Measurements from ENCODE around the gene IL18R1. TPM values are rescaled to one million over a fixed set of nuclear protein-coding genes. Genes with fewer than 3 reads are reported as not detected.

Gene IL18R1
- total and polyA plus RNA-seq, 9 of the 15 experiments (the other 6 are each of a cell fraction or from before 2014, with no cell fraction given), result 0.55 to 10.0 (median 2.5) TPM

DNA sequence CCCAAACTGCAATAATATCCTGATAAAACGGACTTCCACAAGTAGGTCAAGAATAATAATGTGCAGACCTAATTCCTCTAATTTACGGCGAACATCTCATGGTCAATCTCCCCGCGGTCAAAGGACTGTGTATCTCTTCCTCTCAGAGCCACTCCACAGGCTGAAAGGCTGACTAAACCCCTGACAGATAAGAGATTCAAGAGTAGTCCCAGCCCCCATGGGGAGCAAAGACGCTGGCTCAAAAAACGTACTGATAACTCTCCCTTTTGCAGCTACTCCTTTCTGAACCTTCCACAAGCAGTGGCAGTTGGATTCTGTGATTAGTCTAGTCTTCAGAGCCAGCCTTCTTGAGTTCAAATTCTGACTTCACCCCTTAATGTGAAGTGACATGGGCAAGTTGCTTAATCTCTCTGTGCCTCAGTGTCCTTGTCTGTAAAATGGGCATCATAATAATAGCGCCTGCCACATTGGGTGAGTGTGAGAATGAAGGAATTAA, 19.7 kb upstream of the IL18R1 start (continued):
- 0 out of 2 replicates have a peak, but pooled peaks have one; percentile 34 for TF ChIP-seq CBFB (CRISPR knock-in tag; IDR thresholded peaks at IDR 0.05)
- TF ChIP-seq MBD2 (IDR thresholded peaks at IDR 0.05; ENCODE audit: borderline replicate concordance, low read depth), result peak; percentile 73; the same call in 1 of the 2 replicates
- no peak for TF ChIP-seq MXI1 (IDR thresholded peaks at IDR 0.05; ENCODE audit: low read depth, low read length)
- TF ChIP-seq, protein P1, sequence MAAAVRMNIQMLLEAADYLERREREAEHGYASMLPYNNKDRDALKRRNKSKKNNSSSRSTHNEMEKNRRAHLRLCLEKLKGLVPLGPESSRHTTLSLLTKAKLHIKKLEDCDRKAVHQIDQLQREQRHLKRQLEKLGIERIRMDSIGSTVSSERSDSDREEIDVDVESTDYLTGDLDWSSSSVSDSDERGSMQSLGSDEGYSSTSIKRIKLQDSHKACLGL (CRISPR knock-in tag; IDR thresholded peaks at IDR 0.05; ENCODE audit: borderline replicate concordance, poor library complexity, severe bottlenecking), result no peak
- TF ChIP-seq, protein P2, sequence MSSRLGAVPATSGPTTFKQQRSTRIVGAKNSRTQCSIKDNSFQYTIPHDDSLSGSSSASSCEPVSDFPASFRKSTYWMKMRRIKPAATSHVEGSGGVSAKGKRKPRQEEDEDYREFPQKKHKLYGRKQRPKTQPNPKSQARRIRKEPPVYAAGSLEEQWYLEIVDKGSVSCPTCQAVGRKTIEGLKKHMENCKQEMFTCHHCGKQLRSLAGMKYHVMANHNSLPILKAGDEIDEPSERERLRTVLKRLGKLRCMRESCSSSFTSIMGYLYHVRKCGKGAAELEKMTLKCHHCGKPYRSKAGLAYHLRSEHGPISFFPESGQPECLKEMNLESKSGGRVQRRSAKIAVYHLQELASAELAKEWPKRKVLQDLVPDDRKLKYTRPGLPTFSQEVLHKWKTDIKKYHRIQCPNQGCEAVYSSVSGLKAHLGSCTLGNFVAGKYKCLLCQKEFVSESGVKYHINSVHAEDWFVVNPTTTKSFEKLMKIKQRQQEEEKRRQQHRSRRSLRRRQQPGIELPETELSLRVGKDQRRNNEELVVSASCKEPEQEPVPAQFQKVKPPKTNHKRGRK (tag; IDR thresholded peaks at IDR 0.05), result no peak
- no peak for TF ChIP-seq RBFOX2 (IDR thresholded peaks at IDR 0.05; ENCODE audit: low read depth, low read length)
- TF ChIP-seq HNRNPL (IDR thresholded peaks at IDR 0.05; ENCODE audit: low read depth, low read length), result no peak
- no peak for TF ChIP-seq ZNF507 (tag; conservative IDR thresholded peaks at IDR 0.05)
- no peak for TF ChIP-seq GABPB2 (CRISPR knock-in tag; conservative IDR thresholded peaks at IDR 0.05)
- peak; percentile 27 to 31; a peak in 2 of 4 replicates for TF ChIP-seq RAD21 (CRISPR knock-in tag; conservative IDR thresholded peaks at IDR 0.05 in 1 of 2, IDR thresholded peaks at IDR 0.05 in 1 of 2)
- no peak for TF ChIP-seq YBX1 (IDR thresholded peaks at IDR 0.05)
- peak; percentile 93 for TF ChIP-seq CC2D1A (IDR thresholded peaks at IDR 0.05)
- TF ChIP-seq GABPA (tag; conservative IDR thresholded peaks at IDR 0.05; ENCODE audit: low read depth), result no peak
- TF ChIP-seq DIDO1 (tag; IDR thresholded peaks at IDR 0.05; ENCODE audit: low read depth), result no peak
- peak; percentile 97 for TF ChIP-seq NCOR1 (IDR thresholded peaks at IDR 0.05)
- TF ChIP-seq, protein P3, sequence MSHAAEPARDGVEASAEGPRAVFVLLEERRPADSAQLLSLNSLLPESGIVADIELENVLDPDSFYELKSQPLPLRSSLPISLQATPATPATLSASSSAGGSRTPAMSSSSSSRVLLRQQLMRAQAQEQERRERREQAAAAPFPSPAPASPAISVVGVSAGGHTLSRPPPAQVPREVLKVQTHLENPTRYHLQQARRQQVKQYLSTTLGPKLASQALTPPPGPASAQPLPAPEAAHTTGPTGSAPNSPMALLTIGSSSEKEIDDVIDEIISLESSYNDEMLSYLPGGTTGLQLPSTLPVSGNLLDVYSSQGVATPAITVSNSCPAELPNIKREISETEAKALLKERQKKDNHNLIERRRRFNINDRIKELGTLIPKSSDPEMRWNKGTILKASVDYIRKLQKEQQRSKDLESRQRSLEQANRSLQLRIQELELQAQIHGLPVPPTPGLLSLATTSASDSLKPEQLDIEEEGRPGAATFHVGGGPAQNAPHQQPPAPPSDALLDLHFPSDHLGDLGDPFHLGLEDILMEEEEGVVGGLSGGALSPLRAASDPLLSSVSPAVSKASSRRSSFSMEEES (CRISPR knock-in tag; IDR thresholded peaks at IDR 0.05), result no peak
- TF ChIP-seq, protein P4, sequence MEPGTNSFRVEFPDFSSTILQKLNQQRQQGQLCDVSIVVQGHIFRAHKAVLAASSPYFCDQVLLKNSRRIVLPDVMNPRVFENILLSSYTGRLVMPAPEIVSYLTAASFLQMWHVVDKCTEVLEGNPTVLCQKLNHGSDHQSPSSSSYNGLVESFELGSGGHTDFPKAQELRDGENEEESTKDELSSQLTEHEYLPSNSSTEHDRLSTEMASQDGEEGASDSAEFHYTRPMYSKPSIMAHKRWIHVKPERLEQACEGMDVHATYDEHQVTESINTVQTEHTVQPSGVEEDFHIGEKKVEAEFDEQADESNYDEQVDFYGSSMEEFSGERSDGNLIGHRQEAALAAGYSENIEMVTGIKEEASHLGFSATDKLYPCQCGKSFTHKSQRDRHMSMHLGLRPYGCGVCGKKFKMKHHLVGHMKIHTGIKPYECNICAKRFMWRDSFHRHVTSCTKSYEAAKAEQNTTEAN (CRISPR knock-in tag; IDR thresholded peaks at IDR 0.05), result no peak
- TF ChIP-seq NFE2 (IDR thresholded peaks at IDR 0.05; ENCODE audit: low read depth), result peak; percentile 51
- TF ChIP-seq MTA3 (IDR thresholded peaks at IDR 0.05; ENCODE audit: borderline replicate concordance), result peak; percentile 85
- no peak for TF ChIP-seq RBM14 (IDR thresholded peaks at IDR 0.05; ENCODE audit: borderline replicate concordance, insufficient read depth, low read depth, low read length)
- no peak for TF ChIP-seq ASH1L (IDR thresholded peaks at IDR 0.05; ENCODE audit: borderline replicate concordance, low read depth, partially characterized antibody)
- TF ChIP-seq GATAD2A (IDR thresholded peaks at IDR 0.05), result 0 out of 2 replicates have a peak, but pooled peaks have one; percentile 74
- TF ChIP-seq, protein P5, sequence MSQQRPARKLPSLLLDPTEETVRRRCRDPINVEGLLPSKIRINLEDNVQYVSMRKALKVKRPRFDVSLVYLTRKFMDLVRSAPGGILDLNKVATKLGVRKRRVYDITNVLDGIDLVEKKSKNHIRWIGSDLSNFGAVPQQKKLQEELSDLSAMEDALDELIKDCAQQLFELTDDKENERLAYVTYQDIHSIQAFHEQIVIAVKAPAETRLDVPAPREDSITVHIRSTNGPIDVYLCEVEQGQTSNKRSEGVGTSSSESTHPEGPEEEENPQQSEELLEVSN (IDR thresholded peaks at IDR 0.05; ENCODE audit: borderline replicate concordance in 1 of 2, extremely low read depth in 1 of 2, insufficient read depth in 1 of 2, insufficient read length in 1 of 2, low read depth in 1 of 2, low read length in 1 of 2, poor library complexity in 1 of 2, severe bottlenecking in 1 of 2), result no peak

All from K562 (cell line).